Measurements from ENCODE around the gene OSBPL10.

DNA sequence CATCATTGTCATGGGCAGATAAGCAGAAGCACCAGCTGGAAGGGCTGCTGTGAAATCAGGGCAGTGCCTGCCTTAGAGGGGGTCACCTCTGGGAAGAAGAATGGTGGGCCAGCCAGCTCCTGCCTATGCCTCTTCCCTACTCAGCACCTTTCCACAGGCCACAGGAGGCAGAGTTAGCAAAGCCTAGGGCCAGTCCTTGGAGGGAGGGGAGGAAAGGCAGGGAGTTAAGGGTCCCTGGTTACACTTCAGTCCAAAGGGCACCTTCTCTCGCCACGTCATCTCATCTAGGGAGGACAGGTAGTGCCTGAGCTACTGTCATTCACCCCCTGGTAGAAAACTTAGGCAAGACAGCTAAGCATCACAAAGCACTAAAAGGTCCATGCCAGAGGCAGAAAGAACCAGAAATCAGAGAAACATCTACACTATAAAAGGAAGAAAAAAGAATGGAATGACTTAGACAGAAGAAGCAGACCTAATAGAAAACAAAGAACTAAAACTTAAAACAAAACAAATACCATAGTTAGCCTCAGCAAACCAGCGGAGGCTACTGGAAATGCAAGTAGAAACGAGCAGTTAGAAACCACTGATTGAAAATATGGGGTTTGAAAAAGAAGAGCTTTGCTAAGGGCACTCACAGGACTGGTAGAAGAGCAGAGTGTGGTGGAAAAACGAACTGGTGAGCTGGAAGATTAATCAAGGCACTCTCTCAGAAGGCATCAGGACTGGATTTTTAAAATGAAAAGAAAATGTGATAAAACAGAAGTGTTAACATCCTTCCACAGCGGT is 84.2 kb downstream of the OSBPL10 start:
- TF ChIP-seq, protein P1, sequence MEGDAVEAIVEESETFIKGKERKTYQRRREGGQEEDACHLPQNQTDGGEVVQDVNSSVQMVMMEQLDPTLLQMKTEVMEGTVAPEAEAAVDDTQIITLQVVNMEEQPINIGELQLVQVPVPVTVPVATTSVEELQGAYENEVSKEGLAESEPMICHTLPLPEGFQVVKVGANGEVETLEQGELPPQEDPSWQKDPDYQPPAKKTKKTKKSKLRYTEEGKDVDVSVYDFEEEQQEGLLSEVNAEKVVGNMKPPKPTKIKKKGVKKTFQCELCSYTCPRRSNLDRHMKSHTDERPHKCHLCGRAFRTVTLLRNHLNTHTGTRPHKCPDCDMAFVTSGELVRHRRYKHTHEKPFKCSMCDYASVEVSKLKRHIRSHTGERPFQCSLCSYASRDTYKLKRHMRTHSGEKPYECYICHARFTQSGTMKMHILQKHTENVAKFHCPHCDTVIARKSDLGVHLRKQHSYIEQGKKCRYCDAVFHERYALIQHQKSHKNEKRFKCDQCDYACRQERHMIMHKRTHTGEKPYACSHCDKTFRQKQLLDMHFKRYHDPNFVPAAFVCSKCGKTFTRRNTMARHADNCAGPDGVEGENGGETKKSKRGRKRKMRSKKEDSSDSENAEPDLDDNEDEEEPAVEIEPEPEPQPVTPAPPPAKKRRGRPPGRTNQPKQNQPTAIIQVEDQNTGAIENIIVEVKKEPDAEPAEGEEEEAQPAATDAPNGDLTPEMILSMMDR (IDR thresholded peaks at IDR 0.05) = no peak
- TF ChIP-seq EP300 (IDR thresholded peaks at IDR 0.05) = no peak

Data from ovary (tissue), 3 donors.